ENCODE results near the gene KRT10.
"Not testable (repeated sequence)": the region's sequence is repeated elsewhere in the genome, so short reads cannot be mapped to it uniquely, and the experiment has no call there.

The KRT10 gene

DNA sequence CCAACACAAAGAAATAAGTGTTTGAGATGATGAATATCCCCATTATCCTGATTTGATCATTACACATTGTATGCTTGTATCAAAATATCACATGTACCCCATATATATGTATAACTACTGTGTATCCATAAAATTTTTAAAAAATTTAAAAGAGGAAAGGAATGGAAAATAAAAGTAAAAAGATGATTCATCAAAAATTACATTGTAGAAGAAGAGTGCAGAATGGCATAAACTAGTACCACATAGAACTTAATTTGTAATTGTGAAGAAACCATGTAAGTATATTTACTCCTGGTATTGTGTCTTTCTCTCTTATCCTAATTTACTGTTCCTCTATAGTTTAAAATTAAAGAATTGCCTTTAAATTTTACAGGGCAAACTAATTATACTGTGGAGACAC lies 11.5 kb upstream of the KRT10 start:
- DNase-seq (ENCODE audit: low read depth in 3 of 3, low spot score in 1 of 3): no peak

DNA sequence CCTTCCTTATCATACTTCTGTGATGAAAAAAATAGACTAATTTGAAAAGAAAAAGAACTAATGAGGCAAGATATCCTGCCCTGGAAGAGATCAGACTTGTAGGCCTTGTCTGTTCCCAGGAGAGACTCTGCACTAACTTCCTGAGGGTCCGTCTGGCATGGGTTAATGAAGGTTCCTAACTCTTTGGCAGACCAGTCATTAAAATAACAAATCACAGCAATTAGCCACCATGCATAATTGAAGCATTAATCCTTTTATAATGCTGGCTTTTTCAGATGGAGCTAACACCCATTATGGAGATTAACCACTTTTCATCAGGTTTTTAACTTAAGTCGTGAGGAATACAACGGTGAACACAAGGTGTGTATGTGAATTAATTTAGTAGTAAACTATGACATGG lies 10.4 kb upstream of the KRT10 start:
- no peak for DNase-seq (ENCODE audit: low read depth in 3 of 3, low spot score in 1 of 3)

DNA sequence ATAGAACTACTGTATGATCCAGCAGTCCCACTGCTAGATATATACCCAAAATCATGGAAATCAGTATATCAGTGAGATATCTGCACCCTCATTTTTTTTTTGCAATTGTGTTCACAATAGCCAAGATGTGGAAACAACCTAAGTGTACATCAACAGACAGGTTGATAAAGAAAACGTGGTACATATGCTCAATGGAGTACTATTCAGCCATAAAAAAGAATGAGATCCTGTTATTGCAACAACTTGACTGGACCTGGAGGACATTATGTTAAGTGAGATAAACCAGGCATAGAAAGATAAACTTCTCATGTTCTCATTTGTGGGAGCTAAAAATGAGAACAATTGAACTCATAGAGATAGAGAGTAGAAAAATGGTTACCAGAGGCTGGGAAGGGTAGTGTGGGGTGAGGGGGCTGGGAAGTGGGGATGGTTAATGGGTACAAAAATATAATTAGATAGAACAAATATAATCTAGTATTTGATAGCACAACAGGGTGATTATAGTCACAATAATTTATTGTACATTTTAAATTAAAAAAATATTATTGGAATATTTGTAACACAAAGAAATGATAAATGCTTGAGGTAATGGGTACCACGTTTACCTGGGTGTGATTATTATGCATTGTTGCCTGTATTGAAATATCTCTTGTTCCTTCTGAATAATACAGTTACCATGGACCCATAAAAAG lies 7.8 kb upstream of the KRT10 start:
- DNase-seq (ENCODE audit: low read depth in 3 of 3, low spot score in 1 of 3): no peak

DNA sequence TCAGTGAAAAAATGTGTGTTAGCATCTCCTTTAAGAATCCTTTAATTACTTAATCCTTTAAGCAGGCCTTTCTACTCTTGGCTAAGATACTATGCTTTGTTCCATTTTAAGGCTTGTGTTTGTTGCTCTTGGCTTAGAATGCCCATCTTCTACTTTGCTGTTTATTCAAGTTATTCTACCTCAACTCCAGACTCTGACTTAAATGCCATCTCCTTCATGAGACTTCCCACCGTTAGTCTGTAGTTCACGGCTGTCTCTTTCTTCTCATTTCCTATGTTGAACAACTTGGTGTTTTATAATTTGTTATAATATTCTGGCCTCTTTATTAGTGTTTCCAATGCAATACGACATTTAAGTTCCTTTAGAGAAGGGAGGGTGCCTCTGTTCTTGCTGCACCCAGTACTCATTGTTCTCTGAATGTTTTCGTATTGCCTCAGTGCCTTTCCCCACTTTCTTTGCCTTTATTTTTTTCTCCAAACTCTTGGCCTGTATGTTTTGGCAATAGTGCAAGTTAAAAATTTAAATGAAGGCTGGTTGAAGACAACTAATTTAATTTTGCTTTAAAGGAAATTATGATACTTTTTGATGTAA lies 6.1 kb upstream of the KRT10 start:
- no peak for DNase-seq (ENCODE audit: low read depth in 3 of 3, low spot score in 1 of 3)

DNA sequence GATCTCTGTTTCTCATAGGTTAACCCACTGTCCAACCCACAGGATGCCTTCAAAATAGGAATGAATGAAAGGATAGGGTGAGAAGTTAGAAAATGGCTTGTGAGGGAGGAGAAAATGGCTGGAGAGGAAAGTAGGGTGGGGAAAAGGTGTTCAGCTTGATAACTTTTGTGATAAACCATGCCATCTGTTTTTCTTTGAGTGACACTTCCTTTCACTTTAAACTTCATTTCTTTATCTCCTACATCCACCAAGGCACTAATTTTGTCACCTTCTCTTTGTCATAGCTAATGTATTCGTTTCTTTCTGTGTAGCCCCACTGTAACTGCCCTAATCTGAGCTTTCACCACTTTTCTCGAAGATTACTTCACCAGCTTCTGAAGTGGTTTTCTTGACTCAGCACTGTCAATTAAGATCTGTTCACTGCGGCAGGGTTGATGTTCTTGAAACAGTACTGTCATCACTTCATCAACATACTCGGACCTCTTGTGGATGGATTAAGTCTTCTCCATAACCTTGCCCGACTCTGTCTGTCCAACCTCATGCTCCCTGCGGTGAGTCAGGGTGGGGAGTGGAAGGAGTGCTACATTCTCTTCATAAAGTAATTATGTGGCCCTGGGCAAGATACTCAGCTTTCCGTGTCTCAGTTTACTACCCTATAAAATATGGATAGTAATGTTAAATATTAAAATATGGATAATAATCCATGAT lies 5.5 kb upstream of the KRT10 start:
- DNase-seq (ENCODE audit: low read depth in 3 of 3, low spot score in 1 of 3): no peak

DNA sequence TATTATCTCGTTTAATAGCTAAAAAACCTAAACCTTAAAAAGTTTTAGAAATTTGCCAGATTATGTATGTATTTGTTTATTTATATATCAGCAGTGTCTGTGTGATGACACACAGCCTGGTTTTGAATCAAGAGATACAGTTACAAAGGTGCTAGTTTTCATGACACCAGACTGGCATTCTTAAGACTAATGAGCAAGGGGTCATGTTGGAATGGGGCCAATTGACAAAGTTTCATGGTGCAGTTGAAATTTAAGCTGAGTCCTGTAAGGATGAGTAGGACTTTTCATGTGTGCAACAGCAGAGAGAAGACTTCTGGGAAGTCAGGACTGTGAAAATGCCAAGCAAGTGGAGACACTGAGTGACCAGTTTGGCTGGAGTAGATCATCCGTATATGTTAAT lies 3.2 kb upstream of the KRT10 start:
- DNase-seq (ENCODE audit: low read depth in 3 of 3, low spot score in 1 of 3): no peak

DNA sequence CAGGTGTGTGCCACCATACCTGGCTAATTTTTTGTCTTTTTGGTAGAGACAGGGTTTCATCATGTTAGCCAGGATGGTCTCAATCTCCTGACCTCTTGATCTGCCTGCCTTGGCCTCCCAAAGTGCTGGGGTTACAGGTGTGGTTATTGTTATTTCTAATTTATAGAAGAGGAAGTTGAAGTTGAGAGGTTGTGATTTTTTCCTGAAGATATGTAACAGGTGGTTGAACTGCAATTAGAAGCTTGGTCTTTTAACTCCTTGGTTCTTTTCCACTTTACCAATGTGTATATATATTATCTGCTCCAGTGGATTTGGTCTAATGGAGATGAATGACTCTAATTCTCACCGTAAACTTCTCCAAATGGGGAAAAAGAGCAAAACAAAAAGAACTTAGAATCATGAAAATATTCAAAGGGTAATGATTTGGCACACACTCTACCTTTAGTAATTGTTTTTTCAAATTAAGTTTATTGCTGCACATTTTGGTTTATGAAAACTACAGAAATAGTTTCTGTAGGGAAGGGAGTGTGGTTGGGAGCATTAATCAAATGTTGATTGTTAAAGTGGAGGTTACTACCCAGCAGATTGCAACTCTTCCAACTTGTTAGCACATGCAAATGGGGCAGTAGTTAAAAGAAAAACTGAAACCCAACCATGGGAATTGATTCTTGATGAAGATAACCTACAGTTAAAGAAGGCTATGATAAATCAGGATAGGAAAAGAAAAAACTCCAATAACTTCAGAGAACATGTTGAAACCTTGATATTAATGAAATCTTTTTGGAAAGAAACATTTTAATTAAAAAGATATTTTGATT lies 1.8 kb upstream of the KRT10 start:
- no peak for DNase-seq (ENCODE audit: low read depth in 3 of 3, low spot score in 1 of 3)

DNA sequence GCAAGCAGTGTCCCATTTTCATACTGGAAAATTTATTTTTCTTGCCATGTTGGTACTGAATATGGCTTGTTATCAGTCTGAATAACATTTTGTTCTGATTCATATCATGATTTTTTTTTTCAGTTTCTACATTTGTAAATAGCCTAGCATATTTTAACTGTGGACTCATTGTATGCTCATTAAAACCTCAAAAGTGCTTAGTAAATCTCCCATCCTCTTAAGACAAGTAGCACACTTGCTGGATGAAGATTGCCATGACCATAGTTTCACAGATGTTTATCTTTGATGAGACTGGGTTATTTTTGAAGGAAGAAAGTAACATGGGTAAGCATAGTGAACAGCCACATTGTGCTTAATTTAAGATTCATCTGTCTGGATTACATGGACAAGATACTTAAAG lies 878 bp downstream of the KRT10 start:
- no peak for DNase-seq (ENCODE audit: low read depth in 3 of 3, low spot score in 1 of 3)

DNA sequence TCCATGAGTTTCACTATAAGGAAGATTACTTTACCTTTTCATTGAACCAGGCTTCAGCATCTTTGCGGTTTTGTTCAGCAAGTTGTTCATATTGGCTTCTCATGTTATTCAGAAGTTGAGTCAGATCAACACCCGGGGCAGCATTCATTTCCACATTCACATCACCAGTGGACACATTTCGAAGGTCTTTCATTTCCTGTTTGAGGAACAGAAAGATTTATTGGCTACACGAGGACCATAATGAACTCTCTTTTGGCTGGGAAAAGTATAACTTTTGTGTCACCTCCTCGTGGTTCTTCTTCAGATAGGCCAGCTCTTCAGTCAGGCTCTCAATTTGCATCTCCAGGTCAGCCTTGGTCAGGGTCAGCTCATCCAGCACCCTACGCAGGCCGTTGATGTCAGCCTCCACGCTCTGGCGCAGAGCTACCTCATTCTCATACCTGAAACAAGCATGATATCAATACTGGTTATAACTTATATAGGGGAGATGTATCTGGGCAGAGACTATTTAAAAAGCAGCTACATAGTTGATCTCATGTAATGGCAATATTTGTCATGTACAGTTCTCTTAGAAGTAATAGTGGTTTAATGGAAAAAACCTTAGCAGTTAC lies 2.1 kb downstream of the KRT10 start:
- DNase-seq (ENCODE audit: low read depth in 3 of 3, low spot score in 1 of 3): no peak

DNA sequence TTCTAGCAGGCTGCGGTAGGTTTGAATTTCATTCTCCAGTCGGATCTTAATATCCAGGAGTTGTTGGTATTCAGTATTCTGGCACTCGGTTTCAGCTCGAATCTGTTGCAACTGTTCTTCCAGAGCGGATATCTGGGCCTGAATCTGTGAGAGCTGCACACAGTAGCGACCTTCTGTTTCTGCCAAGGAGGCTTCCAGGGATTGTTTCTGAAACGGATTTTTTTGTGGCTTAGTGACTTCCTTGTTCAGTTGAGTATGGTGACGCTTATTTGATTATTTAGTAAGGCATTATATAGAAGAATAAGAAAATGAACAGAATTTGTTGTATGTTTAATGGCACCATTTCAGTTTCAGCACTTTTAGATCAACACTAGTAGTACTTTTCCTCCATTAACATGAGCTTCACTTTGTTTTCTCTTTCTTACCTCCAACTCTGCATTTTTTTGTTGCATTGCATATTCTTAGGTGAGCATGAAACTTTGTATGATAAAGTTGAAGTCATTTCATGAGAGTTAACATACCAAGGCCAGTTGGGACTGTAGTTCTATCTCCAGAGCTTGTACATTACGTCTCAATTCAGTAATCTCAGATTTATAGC lies 2.8 kb downstream of the KRT10 start:
- no peak for DNase-seq (ENCODE audit: low read depth in 3 of 3, low spot score in 1 of 3)

DNA sequence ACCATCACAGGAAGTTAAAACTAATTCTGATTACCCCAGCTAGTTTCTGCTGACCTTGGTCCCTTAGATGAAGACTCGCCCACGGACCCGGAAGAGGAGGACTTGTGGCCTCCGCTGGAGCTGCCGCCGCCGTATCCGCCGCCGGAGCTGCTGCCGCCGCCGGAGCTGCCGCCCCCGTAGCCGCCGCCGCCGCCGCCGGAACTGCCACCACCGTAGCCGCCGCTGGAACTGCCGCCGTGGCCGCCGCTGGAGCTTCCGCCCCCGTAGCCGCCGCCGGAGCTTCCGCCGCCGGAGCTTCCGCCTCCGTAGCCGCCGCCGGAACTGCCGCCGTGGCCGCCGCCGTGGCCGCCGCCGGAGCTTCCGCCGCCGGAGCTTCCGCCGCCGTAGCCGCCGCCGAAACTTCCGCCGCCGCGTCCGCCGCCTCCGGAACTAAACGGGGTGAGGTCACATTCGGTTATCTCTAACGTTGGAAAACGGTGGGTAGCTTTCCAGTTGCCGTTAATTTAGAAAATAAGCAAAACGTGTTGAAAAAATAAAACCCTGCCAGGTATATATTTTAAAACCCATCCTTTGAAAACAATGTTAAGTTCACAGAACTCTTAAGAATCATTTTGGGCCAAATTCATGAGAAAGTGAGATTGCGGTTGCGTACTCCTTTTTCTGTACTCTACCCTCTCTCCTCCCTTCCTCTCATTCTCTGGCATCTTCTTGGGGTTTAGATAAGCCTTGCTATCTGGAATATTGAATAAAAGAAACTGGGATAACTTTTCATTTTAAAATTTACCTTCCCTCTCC lies 3.5 kb downstream of the KRT10 start:
- DNase-seq (ENCODE audit: low read depth in 3 of 3, low spot score in 1 of 3): peak; percentile 55 to 77 (median 76)

DNA sequence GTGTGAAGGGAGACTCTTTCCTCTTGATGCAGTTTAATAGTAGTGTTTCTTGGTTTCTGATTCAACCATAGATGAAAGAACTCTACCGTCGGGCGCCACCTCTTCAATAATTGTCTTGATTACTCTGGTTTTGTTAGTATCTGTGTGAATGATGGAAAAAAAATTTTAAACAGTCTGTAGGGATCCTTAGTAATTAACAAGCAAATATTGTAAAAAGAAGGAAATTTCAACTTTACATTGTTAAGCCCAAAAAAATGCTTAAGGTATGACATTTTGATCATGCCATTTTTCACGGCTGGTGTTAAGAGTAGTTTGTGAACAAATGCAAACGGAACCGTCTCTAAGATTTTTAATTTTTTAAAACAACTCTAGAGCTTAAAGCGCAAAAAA lies 4.1 kb downstream of the KRT10 start:
- DNase-seq (ENCODE audit: low read depth in 3 of 3, low spot score in 1 of 3): no peak

DNA sequence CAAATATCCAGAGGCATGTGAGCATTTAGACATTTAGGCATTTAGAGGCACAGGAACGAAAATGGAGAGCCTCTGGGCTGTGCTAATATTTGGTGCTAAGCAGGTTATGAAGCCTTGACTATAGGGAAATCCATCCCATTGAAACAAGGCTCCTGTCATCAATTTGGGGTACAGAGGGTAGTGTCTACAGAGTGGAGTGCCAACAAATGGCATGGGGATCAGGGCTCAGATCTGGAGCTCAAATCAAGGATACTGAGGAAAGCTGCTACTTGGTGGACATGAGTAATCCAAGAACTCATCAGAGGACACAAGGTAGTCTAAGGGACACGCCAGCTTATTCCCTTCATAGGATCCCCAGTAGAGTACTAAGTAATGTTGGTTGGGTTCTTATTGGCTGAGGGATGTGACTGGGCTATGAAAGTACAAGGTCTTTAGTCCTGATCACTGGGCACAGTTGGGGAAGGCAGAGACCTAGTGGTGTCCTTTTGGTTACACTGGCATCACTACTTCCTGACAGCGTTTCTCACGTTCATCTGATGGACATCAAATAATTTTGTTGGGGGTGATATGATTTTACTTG lies 5.2 kb downstream of the KRT10 start:
- no peak for DNase-seq (ENCODE audit: low read depth in 3 of 3, low spot score in 1 of 3)

DNA sequence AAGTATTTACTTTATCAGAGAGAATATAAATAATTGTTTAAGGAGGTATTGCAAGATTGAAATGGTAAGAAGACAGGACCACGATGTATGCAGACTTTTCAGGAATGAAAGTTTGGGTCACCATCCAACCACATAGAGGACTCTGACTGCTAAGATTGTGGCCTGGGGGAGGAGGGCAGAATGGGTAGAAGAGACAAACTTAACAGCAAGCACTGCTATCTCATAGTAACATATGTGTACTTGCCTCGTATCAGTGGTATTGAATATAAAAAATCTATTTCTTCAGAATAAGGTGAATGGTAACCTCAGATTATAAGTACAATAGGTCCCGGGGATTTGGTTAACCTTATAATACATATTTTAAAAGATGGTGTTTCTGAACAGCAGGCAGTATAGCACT lies 5.8 kb downstream of the KRT10 start:
- no peak for DNase-seq (ENCODE audit: low read depth in 3 of 3, low spot score in 1 of 3)

DNA sequence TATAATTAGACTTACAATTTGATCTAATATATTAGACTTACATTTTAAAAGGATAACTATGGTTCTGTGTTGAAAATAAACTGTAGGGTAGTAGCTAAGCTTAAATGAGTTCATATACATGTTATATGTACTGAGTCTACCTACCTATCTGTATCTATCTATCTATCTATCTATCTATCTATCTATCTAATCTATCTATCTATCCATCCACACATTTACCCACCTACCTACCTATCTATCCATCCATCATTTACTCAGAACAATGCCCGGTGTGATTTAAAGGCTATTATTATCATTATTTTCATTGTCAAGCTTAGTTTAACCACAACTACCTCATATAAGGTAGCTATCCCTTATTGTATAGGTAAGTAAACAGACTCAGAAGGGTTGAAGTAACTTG lies 7.0 kb downstream of the KRT10 start:
- no peak for DNase-seq (ENCODE audit: low read depth in 3 of 3, low spot score in 1 of 3)

DNA sequence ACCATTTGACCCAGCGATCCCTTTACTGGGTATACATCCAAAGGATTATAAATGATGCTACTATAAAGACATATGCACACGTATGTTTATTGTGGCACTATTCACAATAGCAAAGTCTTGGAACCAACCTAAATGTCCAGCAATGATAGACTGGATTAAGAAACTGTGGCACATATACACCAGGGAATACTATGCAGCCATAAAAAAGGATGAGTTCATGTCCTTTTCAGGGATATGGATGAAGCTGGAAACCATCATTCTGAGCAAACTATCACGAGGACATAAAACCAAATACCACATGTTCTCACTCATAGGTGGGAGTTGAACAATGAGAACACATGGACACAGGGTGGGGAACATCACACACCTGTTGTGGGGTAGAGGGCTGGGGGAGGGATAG lies 7.8 kb downstream of the KRT10 start:
- DNase-seq (ENCODE audit: low read depth in 3 of 3, low spot score in 1 of 3): not testable (repeated sequence)

DNA sequence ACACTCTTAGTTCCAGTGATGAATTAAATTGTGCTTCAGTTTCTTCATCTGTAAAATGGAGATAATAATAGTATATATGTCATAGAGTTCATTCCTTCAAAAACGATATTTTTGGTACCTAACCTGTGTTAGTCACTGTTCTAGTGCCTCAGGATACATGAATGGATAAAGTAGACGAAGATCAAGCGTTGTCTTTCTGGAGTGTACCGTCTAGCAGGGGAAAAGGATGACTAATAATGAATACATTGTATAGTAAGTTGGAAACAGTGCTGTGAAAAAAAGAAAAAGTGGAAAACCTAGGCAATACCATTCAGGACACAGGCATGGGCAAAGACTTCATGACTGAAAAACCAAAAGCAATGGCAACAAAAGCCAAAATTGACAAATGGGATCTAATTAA lies 8.6 kb downstream of the KRT10 start:
- no peak for DNase-seq (ENCODE audit: low read depth in 3 of 3, low spot score in 1 of 3)

DNA sequence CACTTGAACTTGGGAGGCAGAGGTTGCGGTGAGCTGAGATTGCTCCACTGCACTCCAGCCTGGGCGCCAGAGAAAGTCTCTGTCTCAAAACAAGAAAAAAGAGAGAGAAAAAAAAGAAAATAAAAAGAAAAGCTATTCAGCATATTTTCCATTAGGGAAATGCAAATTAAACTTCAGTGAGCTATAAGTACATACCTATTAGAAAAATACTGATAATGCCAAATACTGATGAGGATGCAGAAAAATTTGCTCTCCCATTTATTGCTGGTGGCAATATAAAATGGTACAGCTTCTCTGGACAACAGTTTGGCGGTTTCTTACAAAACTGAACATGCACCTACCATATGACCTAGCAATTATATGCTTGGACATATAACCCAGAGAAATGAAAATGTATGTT lies 9.8 kb downstream of the KRT10 start:
- DNase-seq (ENCODE audit: low read depth in 3 of 3, low spot score in 1 of 3): no peak

DNA sequence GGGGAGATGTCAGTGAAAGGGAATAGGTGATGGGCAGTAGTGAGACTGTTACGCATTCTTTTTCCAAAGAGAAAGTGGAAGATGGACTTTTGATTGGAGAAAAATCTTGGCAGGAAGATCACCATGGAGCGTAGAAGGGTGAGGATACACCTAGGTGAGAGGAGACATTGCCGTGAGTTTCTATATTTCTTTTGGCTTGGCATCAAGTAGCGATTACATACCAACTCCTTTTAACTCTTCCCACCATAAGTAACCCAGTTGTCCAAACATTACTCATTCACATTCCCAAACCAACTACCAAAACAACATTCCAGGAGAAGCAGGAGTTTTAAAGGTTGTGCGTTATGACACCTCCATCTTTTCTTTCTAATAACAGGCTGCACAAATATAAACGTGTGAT lies 11.9 kb downstream of the KRT10 start:
- no peak for DNase-seq (ENCODE audit: low read depth in 3 of 3, low spot score in 1 of 3)
